Stomach (tissue), 4 donors: ENCODE data around the gene DPYSL4.

Source experiments
- POLR2A ChIP-seq, 4 donors: fragments of 450-650 bp; IDR thresholded peaks; one replicate each; pipeline ENCODE4 v1.6.1; 2016; ENCODE audit warnings: antibody characterized with exemption in 4 of 4, control low read depth in 2 of 4, mild to moderate bottlenecking in 1 of 4, moderate library complexity in 1 of 4
- POLR2AphosphoS5 ChIP-seq, 3 donors: sonication (generic); formaldehyde crosslinking; IDR thresholded peaks; one replicate each; pipeline ENCODE4 v1.6.1; 2016; ENCODE audit warnings: antibody characterized with exemption in 3 of 3
- TF ChIP-seq, protein P1 (sequence below), 7 experiments: fragments of 450-650 bp in 4 of 7; fragments of 200-600 bp in 3 of 7; sonication (generic) in 3 of 7; IDR thresholded peaks; one replicate each; pipeline ENCODE4 v1.5.1; 2016 to 2019; ENCODE audit warnings: antibody characterized with exemption in 7 of 7, control low read depth in 2 of 7, mild to moderate bottlenecking in 1 of 7

DNA sequence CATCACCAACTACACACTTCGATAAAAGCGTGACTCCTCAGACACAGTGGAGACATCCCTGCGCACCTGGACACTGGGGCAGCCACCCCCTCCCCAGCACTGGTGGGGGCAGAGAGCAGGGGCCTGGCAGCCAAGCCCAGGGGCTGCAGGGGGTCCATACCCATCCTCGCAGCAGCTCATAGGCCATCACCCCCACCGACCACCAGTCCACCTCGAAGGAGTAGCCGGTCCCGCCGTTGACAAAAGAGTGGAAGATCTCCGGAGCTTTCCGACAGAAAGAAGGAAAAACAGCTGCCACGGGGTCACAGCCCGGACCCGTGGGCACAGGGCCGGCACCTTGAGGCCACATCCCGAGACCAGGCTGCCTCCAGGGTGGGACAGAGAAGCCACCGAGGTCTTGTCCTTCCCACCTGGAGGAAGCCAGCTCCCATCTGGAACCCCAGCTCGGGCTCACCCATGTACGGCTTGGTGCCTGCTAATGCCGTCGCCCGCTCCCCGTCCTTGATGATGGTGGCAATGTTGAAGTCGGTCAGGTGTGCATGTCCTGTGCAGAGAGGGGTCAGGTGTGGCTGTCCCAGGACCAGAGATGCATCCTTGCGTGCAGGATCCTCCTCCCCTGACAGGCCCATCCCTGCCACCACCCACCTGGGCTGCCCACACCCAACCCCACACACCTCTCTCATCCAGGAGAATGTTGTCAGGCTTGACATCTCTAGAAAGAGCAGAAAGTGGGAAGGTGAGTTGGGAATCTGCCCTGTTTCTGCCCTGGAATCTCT lies 38.5 kb downstream of the DPYSL4 start:
- TF ChIP-seq, protein P1, sequence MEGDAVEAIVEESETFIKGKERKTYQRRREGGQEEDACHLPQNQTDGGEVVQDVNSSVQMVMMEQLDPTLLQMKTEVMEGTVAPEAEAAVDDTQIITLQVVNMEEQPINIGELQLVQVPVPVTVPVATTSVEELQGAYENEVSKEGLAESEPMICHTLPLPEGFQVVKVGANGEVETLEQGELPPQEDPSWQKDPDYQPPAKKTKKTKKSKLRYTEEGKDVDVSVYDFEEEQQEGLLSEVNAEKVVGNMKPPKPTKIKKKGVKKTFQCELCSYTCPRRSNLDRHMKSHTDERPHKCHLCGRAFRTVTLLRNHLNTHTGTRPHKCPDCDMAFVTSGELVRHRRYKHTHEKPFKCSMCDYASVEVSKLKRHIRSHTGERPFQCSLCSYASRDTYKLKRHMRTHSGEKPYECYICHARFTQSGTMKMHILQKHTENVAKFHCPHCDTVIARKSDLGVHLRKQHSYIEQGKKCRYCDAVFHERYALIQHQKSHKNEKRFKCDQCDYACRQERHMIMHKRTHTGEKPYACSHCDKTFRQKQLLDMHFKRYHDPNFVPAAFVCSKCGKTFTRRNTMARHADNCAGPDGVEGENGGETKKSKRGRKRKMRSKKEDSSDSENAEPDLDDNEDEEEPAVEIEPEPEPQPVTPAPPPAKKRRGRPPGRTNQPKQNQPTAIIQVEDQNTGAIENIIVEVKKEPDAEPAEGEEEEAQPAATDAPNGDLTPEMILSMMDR (IDR thresholded peaks at IDR 0.05), result no peak
- no peak for TF ChIP-seq POLR2A (IDR thresholded peaks at IDR 0.05)
- no peak for TF ChIP-seq POLR2AphosphoS5 (IDR thresholded peaks at IDR 0.05)
